ENCODE measurements around the gene PLCB3.

The PLCB3 gene

DNA sequence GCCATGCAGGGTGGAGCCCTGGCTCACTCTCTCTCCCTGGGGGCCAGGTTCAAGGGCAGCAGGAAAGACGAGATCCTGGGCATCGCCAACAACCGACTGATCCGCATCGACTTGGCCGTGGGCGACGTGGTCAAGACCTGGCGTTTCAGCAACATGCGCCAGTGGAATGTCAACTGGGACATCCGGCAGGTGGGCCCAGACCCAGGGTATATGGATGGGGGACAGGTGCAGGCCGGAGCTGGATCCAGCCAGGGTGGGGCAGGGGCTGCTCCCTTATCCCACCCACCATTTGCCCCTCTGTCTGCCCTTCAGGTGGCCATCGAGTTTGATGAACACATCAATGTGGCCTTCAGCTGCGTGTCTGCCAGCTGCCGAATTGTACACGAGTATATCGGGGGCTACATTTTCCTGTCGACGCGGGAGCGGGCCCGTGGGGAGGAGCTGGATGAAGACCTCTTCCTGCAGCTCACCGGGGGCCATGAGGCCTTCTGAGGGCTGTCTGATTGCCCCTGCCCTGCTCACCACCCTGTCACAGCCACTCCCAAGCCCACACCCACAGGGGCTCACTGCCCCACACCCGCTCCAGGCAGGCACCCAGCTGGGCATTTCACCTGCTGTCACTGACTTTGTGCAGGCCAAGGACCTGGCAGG, 28.2 kb upstream of the PLCB3 start:
- peak; percentile 46 for DNase-seq

DNA sequence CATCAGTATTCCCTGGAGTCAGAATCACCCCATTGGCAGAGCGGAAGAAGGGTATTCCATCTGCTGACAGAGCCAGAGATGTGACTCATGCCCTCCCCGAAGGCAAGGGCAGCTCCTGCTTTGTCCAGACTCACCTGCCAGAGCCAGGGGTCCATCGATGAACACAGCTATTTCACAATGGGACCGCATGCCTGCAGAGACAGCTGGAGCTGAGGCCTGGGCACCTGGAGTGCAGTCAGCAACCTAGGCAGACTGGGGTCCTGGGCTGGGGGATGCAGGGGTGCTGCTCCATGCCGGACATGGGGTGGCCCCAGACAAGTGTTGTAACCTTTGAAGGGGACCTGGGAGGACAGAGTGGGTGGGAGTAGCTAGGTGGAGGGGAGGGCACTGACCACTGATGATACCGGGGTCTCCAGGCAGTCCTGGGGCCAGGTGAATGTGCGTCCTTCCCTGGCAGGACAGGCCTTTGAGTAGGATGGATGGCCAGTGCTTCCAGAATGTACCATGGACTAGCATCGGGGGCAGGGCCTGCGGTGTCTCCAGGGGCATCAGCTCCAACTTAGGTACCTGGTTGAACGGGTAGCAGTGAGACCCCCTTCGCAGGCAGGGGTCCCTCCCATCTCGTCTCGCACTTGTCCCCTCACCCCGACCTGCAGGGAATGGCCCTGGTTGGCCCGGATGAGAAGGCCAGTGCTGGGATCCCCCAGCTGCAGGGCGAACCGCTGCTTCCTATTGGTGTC, 27.0 kb upstream of the PLCB3 start:
- DNase-seq = no peak

DNA sequence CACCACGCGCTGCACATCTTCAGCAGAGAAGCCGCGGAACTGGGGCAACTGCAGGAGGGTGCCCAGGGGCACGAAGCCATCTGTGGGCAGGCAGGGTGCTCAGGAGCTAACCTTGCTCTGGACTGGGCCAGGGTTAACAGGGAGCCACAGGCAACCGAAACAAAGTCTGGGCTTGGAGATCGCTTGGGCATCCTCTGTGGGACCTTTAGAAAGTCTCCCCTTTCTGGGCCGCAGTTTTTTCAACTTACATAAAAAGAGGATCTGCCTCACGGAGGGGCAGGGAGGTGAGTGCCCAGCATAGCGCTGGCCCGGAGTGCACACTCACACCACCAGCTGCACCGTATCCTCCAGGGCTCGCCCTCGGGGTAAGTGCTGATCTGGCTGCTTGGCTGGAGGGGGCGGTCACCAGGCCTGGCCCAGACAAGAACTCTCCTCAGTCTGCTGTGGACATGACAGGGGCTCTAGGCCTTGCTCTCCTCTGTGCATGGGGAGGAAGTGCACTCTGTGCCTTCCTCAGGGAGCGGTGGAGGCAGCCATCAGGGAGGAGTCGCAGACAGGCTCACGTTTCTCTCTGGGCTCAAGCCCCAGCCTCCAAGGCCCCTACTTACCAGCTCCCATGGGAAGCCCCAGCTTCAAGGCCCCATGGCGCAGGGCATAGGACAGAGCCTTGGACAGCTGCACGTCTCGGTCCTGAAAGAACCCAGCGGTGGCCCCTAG, 26.3 kb upstream of the PLCB3 start:
- DNase-seq = peak; percentile 24

DNA sequence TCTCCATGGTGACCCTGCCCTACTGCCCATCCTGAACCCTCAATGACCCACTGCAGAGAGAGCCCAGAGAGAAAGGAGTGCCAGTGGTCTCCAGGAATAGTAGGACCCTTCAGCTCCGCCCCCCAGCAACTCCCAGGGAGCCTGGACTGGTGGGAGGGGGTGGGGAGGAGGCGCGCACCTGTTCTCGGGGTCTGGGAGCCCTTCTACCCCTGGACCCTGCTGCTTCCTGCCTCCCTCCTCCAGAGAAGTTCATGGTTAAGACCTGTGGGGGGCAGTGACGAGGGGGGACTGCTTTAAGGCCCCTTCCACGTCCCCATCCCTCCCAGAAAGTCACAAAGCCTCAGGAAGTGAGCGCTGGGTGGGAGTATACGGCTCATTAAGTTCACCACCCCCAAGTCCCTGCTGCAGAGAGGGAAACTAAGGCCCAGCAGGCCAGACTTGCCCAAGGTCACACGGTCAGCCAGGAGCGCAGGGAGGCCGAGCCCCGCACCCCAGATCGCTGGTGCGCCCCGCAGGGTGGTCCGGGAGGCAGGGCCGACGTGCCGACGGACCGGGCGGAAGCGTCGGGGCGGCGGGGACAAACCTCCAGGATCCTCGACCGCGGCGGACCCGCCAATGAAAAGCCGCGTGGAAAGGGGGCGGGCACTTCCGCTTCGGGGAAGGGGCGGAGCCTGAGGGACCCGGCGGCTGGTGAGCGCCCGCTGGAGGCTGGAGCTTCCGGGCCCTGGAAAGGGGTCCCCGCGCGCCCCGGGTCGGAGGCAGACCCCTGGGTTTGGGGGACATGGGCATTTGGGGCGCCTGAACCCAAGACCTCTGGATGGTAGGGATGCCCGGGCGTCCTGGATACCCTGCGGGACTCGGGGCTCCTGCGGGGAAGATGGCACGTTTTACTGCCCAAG, 25.5 kb upstream of the PLCB3 start, which contains the start of the genes NUDT22 and TRPT1:
Gene NUDT22 (plus strand): TSS at position 667 of the 899 bp plus-strand sequence. CDS start 379 bp downstream, outside the sequence.
Gene TRPT1 (minus strand): TSS at position 579 of the 899 bp plus-strand sequence. CDS start 326 bp downstream, at position 253.
- DNase-seq = peak; percentile 95

DNA sequence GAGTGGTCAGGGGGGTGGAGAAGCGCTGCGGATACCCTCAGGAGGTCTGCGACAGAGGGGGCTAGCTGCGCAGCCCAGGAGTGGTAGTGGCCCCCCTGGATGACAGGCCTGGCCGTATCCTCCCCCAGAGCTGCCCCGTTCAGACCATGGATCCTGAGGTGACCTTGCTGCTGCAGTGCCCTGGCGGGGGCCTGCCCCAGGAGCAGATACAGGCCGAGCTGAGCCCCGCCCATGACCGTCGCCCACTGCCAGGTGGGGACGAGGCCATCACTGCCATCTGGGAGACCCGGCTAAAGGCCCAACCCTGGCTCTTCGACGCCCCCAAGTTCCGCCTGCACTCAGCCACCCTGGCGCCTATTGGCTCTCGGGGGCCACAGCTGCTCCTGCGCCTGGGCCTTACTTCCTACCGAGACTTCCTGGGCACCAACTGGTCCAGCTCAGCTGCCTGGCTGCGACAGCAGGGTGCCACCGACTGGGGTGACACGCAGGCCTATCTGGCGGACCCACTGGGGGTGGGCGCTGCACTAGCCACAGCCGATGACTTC, 24.8 kb upstream of the PLCB3 start:
- peak; percentile 70 for DNase-seq

DNA sequence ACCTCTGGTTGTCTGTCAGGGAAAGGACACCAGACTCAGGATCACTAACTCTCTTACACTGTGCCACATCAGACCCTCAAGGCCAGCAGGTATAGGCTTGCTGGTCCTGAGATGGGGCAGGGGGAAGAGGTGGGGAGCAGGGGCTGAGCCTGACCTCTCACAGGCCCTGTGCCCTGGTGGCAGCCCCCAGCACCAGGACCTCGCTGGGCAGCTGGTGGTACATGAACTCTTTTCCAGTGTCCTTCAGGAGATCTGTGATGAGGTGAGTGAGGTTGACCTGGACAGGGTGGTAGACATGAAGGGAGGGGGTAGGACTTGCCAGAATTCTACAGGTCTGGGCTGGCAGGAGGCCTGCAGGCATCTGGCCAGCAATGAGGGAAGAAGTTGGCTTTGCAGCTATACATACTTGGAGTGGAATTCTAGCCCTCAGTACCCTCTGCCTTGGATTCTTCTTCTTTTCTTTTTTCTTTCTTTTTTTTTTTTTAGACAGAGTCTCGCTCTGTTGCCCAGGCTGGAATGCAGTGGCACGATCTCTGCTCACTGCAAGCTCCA, 23.8 kb upstream of the PLCB3 start:
- DNase-seq = peak; percentile 20

DNA sequence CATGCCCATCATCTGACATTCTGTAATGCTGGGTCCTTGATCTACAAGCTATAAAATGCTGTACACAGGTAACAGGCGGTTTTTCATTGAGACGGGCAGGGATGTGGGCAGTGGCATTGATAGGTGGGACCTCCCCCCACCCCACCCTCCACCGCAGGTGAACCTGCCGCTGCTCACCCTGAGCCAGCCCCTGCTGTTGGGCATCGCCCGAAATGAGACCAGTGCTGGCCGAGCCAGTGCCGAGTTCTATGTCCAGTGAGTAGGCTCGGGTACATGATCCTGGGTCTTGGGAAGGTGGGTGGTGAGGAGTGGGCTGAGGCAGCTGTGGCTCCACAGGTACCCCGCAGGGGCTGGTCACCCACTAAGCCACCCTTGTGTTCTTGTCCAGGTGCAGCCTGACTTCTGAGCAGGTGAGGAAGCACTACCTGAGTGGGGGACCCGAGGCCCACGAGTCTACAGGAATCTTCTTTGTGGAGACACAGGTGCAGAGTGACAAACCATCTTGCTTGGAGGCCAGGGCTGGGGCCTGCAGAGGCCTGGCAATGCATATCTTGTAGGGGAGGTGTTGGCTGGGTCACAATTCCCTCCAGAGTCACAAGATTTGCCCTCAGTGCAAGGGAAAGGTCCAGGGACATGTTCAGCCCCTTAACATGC, 22.1 kb upstream of the PLCB3 start:
- DNase-seq = peak; percentile 19

DNA sequence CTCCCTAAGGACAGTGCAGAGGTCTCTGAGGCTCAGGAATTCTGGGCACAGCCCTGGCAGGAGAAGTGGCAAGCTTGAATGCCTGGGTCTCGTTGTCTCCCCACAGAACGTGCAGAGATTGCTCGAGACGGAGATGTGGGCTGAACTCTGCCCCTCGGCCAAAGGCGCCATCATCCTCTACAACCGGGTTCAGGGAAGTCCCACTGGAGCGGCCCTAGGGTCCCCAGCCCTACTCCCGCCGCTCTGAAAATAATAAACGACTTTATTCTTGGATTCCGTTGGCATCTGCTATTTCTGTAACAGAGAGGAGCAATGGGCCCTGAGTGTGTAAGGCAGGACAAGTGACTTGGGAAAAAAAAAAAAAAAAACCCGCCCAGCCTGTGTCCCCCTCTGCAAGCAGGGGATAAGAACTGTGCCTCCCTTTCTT, 21.6 kb upstream of the PLCB3 start:
- DNase-seq = no peak

DNA sequence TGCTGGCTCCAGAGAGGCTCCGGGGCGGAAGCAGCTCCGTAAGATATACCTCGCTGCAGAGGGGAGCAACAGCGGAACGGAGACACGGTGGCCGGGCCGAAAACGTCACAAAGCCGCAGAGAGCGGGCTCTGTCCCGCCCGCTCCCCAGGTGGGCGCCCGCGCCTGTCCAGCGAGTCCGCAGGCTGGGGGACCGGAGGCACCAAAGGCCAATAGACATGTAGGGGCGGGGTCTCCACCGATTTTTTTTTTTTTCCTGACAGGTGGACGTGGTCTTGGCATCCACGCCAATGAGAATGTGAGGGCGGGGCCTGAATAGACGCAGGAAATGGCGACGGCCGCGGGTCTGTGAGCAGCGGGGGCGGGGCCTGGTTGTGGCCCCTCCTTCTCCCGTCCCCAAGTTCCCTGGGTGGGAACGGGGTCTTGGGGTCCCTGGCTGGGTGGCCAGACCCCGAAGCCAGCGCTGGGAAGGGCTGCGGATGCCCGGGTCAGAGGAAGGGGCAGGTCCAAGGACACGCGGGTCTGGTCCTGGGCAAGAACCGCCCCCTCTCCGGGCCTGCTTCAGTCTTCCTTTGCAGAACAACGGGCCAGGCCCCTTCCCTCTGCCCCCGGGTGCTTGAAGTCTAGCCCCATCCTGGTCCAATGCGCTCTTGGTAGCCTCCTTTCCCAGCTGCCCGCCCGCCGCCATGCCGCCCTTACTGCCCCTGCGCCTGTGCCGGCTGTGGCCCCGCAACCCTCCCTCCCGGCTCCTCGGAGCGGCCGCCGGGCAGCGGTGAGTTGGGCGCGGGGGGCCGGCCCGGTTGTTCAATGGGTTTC, 21.0 kb upstream of the PLCB3 start, which contains the start of gene DNAJC4:
Gene DNAJC4 (plus strand): TSS at position 378 of the 814 bp plus-strand sequence. CDS start 307 bp downstream, at position 685.
- peak; percentile 95 for DNase-seq

DNA sequence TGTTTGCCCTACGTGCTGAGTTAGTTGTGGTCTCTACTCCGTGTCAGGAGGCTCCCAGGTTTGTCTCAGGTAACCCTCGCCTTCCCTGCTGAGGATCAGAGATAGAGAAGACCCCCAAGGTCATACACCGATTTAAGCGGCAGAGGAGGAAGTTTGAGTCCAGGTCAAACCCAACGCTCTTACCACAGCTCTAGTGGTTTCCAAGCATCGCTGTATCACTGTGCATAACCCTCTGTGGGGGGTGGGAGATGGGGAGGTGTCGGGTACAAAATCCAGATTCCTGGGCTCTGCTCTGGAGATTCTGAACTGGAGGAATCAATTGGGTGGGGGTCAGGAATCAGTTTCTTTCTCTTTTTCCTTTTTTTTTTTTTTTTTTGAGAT, 20.4 kb upstream of the PLCB3 start:
- no peak for DNase-seq

DNA sequence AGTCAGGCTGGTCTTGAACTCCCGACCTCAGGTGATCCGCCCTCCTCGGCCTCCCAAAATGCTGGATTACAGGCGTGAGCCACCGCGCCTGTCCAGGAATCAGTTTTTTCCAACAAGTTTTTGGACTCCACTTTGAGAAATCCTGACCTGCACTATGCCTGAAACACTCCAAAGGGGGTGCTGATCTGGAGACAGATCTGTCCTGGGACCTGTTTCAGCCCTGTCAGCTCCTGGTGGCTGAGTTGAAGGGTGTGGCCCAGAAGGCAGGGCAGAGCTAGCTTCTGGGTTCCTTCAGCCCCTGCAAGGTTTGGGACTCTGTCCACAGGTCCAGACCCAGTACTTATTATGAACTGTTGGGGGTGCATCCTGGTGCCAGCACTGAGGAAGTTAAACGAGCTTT, 19.8 kb upstream of the PLCB3 start:
- no peak for DNase-seq

DNA sequence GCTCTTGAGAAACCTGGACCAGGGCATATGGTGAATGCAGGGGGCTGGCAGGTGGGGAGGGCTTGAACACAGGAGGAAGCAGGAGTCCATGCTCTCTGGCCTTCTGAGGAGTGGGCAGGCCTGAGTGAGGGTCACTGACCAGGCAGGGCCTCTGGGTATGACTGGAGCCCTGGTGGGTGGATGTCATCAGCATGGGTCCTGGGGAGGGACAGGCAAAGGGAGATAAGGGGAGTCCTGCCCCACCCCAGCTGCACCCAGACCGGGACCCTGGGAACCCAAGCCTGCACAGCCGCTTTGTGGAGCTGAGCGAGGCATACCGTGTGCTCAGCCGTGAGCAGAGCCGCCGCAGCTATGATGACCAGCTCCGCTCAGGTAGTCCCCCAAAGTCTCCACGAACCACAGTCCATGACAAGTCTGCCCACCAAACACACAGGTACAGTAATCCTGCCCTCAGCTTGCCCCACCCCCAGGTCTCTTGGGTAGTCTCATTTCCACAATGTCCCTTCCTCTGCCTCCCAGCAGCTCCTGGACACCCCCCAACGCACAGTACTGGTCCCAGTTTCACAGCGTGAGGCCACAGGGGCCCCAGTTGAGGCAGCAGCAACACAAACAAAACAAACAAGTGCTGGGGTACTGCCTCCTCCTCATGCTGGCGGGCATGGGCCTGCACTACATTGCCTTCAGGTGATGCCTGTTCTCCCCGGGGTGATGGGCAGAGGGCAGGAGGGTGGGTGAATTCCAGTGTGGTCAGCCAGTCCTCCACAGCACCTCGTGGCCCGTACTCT, 19.0 kb upstream of the PLCB3 start:
- no peak for DNase-seq

DNA sequence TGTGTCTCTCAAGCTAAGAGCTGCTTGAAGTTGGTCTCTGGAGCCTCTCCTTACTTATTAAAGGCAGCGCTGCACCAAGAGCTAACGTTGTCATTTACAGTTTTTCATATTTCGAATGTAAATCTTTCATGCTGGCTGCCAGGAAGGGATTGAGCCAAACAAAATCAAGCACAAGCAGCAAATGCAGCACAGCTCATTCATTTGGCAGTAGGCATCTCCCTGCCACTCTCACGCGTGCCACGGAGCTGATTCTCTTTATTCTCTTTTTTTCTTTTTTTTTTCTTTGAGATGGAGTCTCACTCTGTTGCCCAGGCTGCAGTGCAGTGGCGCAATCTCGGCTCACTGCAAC, 18.4 kb upstream of the PLCB3 start:
- DNase-seq = no peak

DNA sequence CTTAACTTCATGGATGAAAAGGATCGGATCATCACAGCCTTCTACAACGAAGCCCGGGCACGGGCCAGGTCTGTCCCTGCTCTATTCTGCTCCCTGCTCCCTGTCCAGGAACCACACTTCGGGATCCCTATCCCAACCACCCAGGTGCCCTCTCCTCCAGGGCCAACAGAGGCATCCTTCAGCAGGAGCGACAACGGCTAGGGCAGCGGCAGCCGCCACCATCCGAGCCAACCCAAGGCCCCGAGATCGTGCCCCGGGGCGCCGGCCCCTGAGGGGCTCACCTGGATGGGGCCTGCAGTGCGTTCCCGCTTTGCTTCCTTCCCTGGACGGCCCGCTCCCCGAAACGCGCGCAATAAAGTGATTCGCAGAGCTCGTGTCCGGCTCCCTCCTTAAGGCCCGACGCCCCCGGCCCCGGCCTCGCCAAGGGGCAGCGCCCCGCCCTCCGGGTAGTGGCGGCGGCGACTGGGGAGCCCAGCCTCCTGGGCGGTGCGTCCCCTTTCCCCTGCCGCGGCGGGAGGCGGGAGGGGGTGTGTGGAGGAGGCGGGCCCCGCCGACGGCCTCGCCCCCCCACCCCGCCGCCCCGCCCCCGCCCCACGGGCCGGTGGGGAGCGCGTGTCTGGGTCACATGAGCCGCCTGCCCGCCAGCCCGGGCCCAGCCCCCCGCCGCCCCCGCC, 17.3 kb upstream of the PLCB3 start, which contains the start of gene VEGFB:
Gene VEGFB (plus strand): TSS at position 672 of the 674 bp plus-strand sequence. CDS start 250 bp downstream, outside the sequence.
- peak; percentile 83 for DNase-seq

DNA sequence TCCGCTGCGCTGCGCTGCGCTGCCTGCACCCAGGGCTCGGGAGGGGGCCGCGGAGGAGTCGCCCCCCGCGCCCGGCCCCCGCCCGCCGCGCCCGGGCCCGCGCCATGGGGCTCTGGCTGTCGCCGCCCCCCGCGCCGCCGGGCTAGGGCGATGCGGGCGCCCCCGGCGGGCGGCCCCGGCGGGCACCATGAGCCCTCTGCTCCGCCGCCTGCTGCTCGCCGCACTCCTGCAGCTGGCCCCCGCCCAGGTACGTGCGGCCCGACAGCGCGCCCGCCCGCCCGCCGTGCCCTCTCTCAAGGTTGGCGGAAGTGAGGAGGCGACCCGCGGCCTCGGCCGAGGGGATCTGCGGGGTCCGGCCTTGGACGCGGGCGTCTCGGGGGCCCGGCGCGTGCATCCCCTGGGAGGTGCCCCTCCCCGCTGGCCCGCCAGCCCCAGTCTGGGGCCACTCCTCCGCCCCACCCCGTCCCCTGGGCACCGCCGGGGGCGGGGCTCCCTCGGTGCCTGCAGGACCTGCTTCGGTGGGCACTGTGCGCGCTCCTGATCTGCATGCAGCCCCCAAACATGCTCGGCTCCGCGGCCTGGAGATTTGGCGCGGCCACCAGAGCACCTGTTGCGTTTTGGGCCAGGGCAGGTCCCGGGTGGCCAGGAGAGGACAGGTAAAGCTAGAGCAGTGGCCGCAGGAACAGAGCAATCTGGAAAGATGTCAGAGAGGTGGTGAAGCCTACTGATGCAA, 16.5 kb upstream of the PLCB3 start:
- DNase-seq = no peak

DNA sequence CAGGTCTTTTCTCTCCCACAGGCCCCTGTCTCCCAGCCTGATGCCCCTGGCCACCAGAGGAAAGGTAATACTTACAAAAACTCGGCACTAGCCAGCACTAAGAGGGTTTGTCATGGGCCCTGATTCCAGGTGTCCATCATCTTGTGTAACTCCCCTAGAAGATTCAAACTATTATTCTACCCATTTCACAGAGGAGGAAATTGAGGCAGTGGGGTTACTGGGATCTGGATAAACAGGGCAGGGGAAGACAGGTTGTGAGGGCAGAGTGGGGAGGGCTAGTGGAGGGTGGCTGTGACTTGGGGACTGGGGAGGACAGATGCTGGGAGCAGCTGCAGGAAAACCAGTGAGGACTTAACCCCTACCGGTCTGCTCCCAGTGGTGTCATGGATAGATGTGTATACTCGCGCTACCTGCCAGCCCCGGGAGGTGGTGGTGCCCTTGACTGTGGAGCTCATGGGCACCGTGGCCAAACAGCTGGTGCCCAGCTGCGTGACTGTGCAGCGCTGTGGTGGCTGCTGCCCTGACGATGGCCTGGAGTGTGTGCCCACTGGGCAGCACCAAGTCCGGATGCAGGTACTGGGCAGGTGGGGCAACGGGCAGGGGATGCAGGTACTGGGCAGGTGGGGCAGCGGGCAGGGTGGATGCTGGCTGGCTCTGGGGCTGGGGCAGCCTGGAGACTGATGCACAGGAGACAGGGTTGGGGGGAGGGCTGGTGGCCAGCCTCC, 15.7 kb upstream of the PLCB3 start:
- DNase-seq = no peak

DNA sequence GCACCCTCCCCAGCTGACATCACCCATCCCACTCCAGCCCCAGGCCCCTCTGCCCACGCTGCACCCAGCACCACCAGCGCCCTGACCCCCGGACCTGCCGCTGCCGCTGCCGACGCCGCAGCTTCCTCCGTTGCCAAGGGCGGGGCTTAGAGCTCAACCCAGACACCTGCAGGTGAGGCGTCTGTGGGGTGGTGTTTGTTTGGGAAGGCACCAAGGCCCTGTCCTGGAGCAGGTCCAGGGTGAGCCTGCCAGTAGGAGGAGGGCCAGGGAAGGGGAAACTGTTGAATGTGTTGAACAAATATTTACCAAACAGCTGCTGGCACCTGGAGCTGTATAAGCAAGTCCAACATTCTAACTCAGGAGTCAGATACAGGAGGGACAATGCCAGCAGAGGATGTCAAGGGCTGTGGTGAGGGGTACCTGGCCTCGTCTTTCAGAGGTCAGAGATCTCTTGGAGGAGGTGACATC, 13.8 kb upstream of the PLCB3 start:
- DNase-seq = no peak

All from femur (tissue), 1 donor.